ENCODE data around the gene BANP. TPM values are rescaled to one million over a fixed set of nuclear protein-coding genes. Genes with fewer than 3 reads are reported as not detected.
"Not testable (repeated sequence)": the region's sequence is repeated elsewhere in the genome, so short reads cannot be mapped to it uniquely, and the experiment has no call there.

BANP gene
- polyA plus RNA-seq, 6 donors from 2014 or later = 24.3 to 40.1 (median 28.5) TPM

DNA sequence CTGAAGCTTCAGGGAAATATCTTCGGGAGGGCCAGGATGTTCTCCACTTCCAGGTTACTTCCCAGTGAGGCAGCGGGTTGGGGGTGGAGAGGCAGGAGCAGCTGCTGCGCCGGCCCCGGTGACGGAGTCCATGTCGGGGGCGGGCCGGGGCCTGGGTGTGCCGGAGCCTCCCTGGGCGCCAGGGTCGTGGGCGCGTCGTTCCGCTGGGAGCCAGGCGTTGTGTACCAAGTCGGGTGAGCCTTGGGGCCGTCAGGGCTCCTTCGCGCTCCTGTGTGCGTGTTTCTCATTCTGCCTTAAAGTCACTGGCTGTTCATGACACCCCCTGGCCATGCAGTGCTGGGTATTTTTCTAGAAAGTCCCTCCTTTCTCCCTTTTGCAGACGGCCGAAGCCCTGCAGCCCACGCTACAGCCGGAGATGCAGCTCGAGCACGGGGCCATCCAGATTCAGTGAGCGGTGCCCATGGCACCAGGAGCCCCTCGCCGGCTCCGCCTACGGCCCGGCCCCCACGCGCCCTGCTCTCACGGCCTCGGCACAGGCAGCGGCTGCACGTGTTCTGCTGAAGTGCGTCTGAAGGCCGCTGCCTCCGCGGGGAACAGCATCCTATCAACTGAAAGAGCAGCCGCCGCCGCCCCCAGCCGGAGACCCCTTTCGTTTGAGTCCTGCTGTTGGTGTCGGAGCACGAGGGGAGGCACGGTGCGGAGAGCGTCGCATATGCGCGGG, 125.1 kb downstream of the BANP start:
- Mint-ChIP-seq H3K27ac (peak overlapping the region in 2 of 6 donors; percentile 43 to 74), H3K4me3 (no peak overlapping the region), H3K9me3 (peaks cover 0 to 3% (median 0%) of the 10 kb centered on the region in 7 donors), H3K36me3 (peaks cover 0 to 14% of the 10 kb centered on the region in 2 donors), H3K4me1 (peaks cover 0 to 12% (median 11%) of the 10 kb centered on the region in 3 donors), H3K27me3 (no peaks in the 10 kb centered on the region)
- ATAC-seq (ENCODE audit: low read depth in 2 of 2) = no peak
- DNase-seq = no peak

DNA sequence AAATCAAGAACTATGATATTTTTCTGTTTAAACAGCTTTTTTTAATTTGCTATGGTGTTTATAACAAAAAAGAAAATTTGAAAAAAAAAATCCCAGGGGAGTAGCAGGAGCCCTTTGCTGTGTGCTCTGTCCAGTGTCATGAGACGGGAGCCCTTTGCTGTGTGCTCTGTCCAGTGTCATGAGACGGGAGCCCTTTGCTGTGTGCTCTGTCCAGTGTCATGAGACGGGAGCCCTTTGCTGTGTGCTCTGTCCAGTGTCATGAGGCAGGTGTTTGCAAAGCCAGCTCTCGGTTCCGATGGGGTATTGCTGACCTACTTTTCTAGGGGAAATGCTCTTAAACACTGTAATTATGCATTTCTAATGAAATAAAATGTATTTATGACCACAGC, 125.7 kb downstream of the BANP start:
- DNase-seq; ATAC-seq (ENCODE audit: low read depth in 2 of 2); H3K4me1 Mint-ChIP-seq; H3K27me3 Mint-ChIP-seq; H3K9me3 Mint-ChIP-seq: not testable (repeated sequence)
- Mint-ChIP-seq H3K4me3 (peak overlapping the region in 3 of 8 donors; percentile 6 to 79 (median 78)), H3K27ac (peak overlapping the region in 5 of 6 donors; percentile 42 to 82 (median 77)), H3K36me3 (peaks cover 0 to 14% of the 10 kb centered on the region in 2 donors)

DNA sequence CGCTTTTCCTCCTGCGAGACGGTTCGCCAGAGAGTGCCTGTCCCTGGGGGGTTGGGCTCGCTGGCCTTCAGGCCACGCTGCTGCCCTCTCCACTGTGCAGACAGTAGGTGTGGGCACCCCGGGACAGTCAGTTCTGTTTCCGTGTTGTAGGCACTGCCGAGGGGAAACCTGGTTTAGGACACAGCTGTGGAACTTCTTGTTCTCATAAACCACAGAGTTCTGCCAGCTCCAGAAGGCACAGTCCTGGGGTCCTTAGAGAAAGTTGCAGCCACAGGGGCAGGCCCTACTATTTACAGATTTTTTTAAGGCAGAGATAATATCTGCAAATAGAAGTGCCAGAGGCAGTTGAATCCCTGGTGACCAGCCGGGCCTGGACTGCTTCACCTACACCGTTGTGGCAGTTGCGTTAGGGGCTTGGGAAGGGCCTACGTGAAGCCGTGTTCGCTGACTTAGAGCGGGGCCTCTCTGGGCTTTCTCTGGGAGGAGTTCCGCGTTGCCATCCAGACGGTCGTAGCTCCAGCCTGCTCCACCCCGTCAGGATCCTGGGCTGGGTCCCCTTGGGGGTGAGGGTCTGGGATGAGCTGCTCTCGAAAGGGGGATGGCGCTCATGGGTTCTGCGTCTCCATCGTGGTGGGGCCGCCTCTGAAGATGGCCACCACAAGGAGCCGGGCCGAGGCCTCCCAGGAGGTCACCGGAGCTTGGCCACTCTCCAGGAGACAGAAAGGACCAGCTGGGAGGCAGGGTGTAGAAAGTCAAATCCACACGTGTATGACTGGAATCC, 126.3 kb downstream of the BANP start:
- Mint-ChIP-seq H3K4me3 (peak overlapping the region in 3 of 8 donors; percentile 66 to 79 (median 78)), H3K36me3 (peaks cover 0 to 14% of the 10 kb centered on the region in 2 donors), H3K27me3 (no peaks in the 10 kb centered on the region), H3K9me3 (peaks cover 0 to 3% (median 0%) of the 10 kb centered on the region in 7 donors), H3K27ac (peak overlapping the region in 5 of 6 donors; percentile 42 to 82 (median 77)), H3K4me1 (peaks cover 0 to 9% (median 7%) of the 10 kb centered on the region in 3 donors)
- ATAC-seq (ENCODE audit: low read depth in 2 of 2) = peak in 1 of 2 donors; percentile 64
- no peak for DNase-seq

DNA sequence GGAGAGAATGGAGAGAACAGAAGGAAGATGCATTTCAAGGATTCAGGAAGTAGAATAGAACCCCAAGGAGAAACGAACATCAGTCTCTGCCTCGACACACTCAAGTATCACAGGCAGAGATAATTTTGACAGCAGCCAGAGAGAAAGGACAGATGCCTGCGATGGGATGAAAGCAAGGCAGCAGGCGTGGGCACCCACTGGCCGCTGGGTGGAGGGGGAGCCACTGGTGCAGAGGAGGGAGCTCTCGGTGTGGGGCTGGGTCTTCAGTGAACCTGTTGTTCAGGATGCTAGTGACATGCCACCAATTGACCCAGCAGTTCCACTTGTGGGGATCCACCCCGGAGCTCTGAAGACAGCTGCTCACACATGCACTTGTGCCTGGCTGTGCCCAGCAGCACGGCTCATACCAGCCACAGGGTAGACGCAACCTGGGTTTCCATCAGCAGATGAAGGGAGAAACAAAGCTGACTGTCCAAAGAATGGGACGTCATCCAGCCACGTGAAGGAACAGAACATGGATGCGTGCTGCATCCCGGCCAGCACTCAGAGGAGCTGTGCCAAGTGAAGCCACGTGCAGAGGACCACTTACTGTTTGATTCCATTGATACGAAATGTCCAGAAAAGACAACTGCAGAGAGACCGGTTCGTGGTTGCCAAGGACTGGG, 127.0 kb downstream of the BANP start:
- Mint-ChIP-seq H3K36me3 (peaks cover 0 to 14% of the 10 kb centered on the region in 2 donors), H3K4me3 (peak overlapping the region in 1 of 8 donors; percentile 45), H3K9me3 (peaks cover 0 to 3% (median 0%) of the 10 kb centered on the region in 7 donors), H3K27me3 (no peaks in the 10 kb centered on the region), H3K4me1 (peaks cover 4 to 10% (median 9%) of the 10 kb centered on the region in 3 donors), H3K27ac (peak overlapping the region; percentile 1 to 80 (median 74))
- DNase-seq = no peak
- no peak for ATAC-seq (ENCODE audit: low read depth in 2 of 2)

DNA sequence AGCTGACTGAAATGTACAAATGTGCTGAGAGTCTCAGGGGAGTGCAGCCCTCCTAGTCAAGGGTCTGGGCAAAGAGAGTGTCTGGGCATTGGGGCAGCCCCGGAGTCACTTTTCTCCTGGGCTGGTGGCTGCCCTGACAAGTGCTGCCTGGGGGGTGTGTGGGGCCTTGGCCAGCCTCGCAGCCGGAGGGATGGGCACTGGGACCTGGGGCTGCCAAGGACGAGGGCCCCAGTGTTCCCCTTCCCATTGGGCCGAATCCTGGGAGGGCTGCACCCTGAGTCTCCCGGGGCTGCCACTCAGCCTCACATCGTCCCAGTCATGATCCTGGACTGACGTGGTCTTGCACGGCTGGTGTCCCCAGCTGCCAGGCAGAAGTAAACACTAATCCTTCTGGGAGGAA, 132.3 kb downstream of the BANP start:
- DNase-seq (no peak), ATAC-seq (ENCODE audit: low read depth in 2 of 2) (no peak)
- peaks cover 0 to 3% (median 0%) of the 10 kb centered on the region in 7 donors for H3K9me3 Mint-ChIP-seq
- H3K27me3 Mint-ChIP-seq = no peaks in the 10 kb centered on the region
- H3K4me1 Mint-ChIP-seq = peaks cover 3 to 11% (median 5%) of the 10 kb centered on the region in 3 donors
- peak overlapping the region in 4 of 6 donors; percentile 39 to 86 (median 70) for H3K27ac Mint-ChIP-seq
- H3K36me3 Mint-ChIP-seq = peaks cover 0 to 3% of the 10 kb centered on the region in 2 donors
- H3K4me3 Mint-ChIP-seq = no peak overlapping the region

DNA sequence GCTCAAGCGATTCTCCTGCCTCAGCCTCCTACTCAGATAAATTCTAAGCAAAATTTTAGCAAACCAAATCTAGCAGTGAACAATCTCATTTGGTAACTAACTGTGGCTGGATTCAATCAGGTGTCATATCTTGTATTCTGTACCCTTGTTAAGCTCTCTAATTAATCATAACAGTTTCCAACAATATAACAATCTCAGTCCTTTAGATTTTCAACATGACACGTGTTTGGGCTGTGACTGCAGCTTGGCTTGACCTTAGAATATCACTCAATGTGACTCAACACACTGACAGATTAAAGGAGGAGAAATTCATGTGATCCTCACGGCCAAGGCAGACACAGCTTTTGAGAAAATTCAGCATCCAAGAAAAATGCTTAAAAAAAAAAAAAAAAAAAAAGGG, 133.6 kb downstream of the BANP start:
- H3K4me1 Mint-ChIP-seq = peaks cover 5 to 11% (median 5%) of the 10 kb centered on the region in 3 donors
- H3K36me3 Mint-ChIP-seq = no peaks in the 10 kb centered on the region
- H3K27ac Mint-ChIP-seq = peak overlapping the region in 2 of 6 donors; percentile 47 to 86
- ATAC-seq (ENCODE audit: low read depth in 2 of 2) (no peak), DNase-seq (no peak)
- no peak overlapping the region for H3K4me3 Mint-ChIP-seq
- peaks cover 0 to 3% (median 0%) of the 10 kb centered on the region in 7 donors for H3K9me3 Mint-ChIP-seq
- no peaks in the 10 kb centered on the region for H3K27me3 Mint-ChIP-seq

DNA sequence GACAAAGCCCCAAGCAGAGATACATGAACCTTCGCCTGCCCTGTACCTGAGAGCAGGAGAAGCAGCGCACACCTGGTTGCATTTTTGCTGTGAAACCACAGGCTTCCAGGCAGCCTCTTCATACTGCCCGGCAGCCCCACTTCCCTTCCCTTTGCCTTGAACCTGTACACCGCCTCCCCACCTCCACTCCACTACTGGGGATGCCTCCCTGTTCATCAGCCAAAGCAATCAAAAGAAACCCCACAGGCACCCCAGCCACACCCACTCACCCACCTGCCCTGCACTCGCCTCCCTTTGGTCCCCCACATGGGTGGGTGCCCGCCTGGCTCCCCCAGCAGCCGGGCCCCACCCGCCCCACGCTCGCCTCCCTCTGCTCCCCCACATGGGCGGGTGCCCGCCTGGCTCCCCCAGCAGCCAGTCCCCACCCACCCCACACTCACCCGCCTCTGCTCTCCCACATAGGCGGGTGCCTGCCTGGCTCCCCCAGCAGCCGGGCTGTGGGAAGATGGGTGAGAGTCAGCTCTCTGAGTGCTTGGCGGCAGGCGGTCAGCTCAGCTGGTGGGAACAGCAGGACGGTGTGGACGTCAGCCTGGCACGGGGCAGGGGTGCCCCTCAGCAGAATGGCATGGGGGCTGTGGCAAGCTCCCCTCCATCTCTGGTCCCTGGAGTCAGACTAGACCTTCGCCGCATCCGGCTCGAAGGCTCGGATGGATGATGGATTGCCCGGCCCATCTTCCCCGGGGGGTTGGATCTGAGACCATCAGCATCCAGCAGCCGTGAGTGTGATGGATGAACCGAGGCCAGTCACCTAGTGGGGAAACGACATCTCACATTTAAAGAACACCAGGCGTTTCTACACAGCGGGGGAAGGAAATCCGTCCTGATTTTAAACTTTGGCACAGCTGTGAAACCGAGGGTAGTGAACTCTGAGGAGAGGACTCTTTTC, 135.6 kb downstream of the BANP start:
- ATAC-seq (ENCODE audit: low read depth in 2 of 2) (no peak), DNase-seq (no peak)
- no peaks in the 10 kb centered on the region for H3K9me3 Mint-ChIP-seq
- no peaks in the 10 kb centered on the region for H3K36me3 Mint-ChIP-seq
- H3K4me1 Mint-ChIP-seq = peaks cover 5 to 11% (median 6%) of the 10 kb centered on the region in 3 donors
- no peaks in the 10 kb centered on the region for H3K27me3 Mint-ChIP-seq
- peak overlapping the region in 1 of 8 donors; percentile 70 for H3K4me3 Mint-ChIP-seq
- H3K27ac Mint-ChIP-seq = peak overlapping the region in 1 of 6 donors; percentile 61

DNA sequence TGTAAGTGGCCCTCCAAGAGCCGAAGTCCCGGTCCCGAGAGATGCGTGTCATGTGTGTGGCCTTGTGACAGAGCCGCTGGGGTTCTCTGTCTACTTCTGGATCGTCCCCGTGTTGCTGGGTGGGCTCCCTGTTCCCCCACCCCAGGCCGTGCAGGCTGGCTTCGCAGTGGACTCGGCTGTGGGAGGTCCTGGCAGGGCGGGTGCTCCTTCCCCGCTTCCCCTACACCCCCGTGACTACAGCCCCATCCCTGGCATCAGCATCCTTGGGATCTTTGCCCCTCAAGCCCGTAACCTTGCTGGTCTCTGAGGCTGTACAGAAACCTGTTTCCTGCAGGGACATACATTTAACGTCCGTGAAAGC, 136.3 kb downstream of the BANP start:
- no peak overlapping the region for H3K4me3 Mint-ChIP-seq
- H3K9me3 Mint-ChIP-seq = no peaks in the 10 kb centered on the region
- H3K36me3 Mint-ChIP-seq = no peaks in the 10 kb centered on the region
- H3K27me3 Mint-ChIP-seq = no peaks in the 10 kb centered on the region
- H3K27ac Mint-ChIP-seq = peak overlapping the region in 1 of 6 donors; percentile 20
- ATAC-seq (ENCODE audit: low read depth in 2 of 2) = no peak
- DNase-seq = no peak
- H3K4me1 Mint-ChIP-seq = peaks cover 5 to 11% (median 6%) of the 10 kb centered on the region in 3 donors

DNA sequence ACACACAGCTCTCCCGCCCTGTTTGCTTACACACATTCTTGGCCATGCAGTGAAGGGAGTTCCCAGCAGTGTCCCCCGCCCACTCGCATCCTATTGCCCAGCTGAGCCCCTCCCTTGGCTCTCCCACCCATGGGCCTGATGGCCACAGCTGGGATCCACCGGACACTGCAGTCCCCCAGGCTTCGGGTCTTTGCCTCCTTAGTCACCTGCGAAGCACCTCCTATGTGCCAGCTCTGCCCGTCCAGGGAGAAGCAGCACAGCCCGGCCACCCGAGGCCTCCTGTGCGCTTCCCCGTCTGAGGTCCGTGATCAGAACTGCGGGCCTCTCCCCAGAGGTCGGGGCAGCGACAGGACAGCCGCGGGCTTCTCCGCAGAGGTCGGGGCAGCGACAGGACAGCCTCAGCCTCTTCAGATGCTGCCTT, 136.9 kb downstream of the BANP start:
- Mint-ChIP-seq H3K27me3 (no peaks in the 10 kb centered on the region), H3K9me3 (no peaks in the 10 kb centered on the region), H3K4me3 (no peak overlapping the region), H3K4me1 (peaks cover 2 to 7% (median 6%) of the 10 kb centered on the region in 3 donors), H3K27ac (peak overlapping the region in 2 of 6 donors; percentile 16 to 38), H3K36me3 (no peaks in the 10 kb centered on the region)
- ATAC-seq (ENCODE audit: low read depth in 2 of 2) = no peak
- DNase-seq = no peak

DNA sequence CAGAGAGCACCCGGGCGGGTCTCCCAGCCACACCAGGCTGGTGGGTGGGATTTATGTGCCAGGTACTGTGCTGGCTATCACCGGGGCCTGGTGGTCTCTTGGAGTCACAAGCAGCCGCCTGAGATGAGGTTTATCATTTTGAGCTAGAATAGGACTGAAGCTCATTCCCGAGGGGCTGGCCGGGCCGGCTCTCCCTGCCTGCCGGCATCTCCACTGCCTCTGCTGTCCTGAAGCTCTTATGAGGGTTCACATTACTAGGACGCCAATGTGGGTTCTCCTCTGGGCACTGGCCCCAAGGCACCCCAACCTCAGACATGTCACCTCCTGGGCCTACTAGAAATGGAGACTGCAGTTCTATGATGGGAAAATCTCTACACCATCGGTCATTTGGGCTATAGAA, 137.4 kb downstream of the BANP start:
- not testable (repeated sequence) for ATAC-seq (ENCODE audit: low read depth in 2 of 2); DNase-seq; H3K4me3 Mint-ChIP-seq; H3K9me3 Mint-ChIP-seq; H3K36me3 Mint-ChIP-seq; H3K27me3 Mint-ChIP-seq; H3K4me1 Mint-ChIP-seq
- peak overlapping the region in 1 of 6 donors; percentile 16 for H3K27ac Mint-ChIP-seq

DNA sequence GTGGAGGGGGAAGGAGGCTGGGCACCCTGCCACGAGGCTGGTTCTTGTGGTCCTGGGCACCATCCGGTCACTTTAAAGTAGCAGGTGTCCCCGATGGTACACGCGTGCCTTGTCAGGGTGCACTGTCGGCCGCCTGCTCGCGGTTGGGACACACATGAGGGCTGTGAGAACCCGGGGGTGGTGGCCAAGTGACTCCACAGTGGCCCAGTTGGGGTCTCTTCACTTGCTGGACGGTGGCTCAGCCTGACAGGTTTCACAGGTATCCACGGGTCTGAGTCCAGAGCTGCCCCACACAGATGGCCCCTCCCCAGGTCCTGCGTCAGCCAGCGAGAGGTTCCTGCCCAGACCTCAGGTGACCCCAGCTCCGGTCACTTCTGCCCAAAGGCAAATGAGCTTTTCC, 137.8 kb downstream of the BANP start:
- H3K4me3 Mint-ChIP-seq; H3K27me3 Mint-ChIP-seq; H3K9me3 Mint-ChIP-seq; DNase-seq; H3K4me1 Mint-ChIP-seq; H3K27ac Mint-ChIP-seq; H3K36me3 Mint-ChIP-seq; ATAC-seq (ENCODE audit: low read depth in 2 of 2): not testable (repeated sequence)

DNA sequence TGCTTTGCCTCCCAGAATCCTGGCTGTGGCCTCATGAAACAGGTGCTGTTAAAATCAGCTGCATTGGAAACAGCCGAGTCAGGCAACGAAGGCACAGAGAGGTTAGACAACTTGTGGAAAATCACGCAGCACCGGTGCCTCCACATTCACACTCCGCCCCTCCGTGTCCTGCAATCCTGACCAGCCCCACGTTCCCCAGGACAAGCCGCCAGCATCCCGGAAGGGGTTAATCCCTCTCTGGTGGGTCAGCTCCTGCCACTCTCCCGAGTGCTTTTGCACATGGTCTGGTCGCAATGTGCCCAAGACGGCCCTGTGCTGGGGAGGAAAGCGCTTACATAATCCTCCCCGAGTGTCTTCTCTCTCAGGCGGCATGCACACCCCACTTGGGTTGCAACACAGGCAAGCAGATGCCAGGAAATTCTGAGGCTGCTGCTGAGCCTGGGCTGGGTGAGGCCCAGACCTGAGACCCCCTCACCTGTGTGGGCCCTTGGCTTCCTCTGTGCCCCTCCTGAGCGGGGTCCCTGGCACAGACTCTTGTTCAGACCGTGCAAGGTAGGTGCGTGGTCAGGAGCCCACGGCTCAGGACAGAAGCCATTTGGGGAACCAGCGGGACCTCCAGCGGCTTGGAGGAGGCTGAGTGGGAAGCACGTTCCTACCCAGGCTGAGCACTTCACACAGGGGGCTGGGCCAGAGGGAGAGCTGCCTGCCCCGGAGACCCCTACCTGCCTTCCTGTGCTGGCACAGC, 138.6 kb downstream of the BANP start:
- H3K4me3 Mint-ChIP-seq; H3K27me3 Mint-ChIP-seq; H3K4me1 Mint-ChIP-seq; DNase-seq; H3K27ac Mint-ChIP-seq; H3K36me3 Mint-ChIP-seq; ATAC-seq (ENCODE audit: low read depth in 2 of 2); H3K9me3 Mint-ChIP-seq: not testable (repeated sequence)
